Measurements from ENCODE around the gene PTPRG.

Gene PTPRG

DNA sequence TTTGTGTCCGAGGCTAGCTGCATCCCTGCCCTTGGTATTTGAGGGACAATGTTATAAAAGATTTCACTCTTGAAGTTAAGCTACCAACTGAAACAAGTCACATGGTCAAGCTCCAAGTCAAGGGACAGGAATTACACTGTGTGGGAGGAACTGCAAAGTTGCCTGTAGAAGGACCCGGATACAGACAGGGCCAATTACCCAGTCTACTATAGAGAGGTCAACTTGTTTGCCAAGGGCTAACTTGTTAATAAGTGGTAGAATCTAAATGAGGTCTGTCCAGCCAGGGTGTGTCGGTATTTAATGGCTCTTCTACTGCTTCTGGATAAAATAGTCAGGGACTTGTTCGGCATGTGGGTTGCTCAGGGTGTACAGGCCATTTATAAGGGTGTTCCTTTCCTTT, 55.7 kb downstream of the PTPRG start:
- DNase-seq (ENCODE audit: low read depth, low spot score), result no peak

DNA sequence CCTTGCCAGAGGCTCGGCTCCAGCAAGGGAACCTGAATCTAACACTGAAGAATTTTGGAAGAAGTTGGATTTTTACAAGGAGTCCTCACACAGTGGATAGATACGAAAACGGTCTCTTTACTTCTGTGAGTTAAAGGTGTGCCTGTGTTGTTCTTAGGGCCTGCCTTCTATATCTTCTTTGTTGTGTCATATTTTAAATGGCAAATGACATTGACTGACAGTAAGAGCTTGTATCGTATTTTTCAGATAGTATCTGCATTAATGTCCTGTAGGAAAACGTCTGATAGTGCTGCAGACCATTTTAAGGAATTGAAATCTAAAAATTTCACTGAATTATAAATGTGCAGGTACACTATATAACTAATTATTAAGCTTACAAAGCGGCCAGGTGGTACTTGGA, 56.3 kb downstream of the PTPRG start:
- no peak for DNase-seq (ENCODE audit: low read depth, low spot score)

DNA sequence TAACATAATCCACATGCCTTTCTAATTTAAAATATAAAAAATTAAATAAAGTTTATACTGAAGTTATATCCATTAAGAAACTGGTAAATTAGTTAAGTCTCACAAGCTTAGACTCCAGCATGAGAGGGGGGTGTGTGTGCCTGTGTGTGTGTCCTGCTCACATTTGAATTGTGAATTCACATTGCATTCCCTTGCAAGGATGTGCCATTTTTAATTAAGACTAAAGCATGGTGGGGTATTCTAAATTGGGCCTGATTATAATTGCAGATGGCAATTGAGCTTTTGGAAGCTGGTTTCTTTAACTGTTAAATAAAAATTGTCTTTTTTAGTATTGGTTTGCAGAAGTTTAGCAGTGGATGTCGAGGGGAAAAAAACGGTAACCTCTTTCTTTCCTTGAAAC, 56.9 kb downstream of the PTPRG start:
- no peak for DNase-seq (ENCODE audit: low read depth, low spot score)

DNA sequence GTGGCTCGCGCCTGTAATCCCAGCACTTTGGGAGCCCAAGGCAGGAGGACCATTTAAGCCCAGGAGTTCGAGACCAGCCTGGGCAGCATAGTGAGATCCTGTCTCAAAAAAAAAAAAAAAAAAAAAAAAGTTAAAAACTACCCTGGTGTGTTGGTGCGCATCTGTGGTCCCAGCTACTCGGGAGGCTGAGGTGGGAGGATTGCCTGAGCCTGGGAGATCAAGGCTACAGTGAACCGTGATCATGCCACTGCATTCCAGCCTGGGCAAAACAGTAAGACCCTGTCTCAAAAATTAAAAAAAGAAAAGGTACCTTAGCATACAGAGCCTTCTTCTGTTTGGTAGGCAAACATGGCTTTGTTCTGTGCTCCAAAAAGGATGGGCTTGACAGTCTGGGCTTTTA, 57.5 kb downstream of the PTPRG start:
- no peak for DNase-seq (ENCODE audit: low read depth, low spot score)

DNA sequence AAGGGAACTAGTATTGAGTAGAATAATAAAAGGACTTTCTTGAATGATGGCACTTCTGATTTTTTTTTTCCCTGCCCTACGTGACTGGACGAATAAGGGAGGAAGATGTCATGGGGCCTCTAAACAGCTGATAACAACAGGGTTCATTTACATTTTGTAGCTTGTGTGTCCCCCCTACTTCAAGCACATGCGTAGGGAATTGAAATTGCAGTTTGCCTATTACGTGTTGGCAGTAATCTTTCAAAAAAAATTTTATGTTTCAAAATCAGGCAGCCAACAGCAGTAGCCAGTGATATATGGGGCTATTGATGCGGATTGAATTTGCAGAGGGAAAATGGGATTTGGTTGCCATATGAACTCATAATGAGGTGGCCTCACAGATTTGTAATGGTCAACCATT, 58.7 kb downstream of the PTPRG start:
- no peak for DNase-seq (ENCODE audit: low read depth, low spot score)

DNA sequence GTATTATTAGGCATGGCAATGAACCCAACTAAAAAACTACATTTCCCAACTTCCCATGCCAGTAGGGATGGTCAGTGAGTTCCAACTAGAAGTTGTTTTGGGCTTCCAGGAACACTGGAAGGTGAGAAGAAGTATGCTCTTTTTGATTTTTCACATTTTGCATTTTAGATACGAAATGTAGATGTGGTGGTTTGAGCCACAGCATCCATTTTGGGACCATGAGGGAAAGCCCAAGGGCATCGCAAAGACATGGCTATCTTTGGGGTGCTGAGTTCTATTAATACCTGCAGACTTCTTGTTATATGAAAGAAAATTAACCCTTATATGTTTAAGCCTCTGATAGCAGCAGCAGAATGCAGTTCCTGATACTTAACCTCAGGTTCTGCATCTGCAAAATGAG, 62.9 kb downstream of the PTPRG start:
- DNase-seq (ENCODE audit: low read depth, low spot score), result no peak

DNA sequence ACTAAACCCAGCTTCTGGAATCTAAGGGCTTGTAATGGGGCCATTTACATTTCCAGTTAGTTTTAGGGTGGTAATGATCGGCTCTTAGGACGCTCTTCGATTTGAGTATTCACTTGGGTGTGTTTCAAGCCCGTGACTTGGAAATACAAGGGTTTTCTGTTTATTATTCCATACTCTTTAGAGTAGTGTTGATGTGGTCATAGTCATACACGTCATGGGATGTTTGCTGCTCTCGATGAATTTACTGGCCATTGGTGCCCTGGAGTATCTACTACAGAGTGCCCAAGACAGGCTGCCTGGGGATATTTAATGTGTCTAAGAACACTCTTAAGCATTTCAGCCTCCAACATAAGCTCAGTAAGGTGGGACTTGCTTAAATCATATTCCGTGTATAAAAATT, 64.1 kb downstream of the PTPRG start:
- DNase-seq (ENCODE audit: low read depth, low spot score), result no peak

DNA sequence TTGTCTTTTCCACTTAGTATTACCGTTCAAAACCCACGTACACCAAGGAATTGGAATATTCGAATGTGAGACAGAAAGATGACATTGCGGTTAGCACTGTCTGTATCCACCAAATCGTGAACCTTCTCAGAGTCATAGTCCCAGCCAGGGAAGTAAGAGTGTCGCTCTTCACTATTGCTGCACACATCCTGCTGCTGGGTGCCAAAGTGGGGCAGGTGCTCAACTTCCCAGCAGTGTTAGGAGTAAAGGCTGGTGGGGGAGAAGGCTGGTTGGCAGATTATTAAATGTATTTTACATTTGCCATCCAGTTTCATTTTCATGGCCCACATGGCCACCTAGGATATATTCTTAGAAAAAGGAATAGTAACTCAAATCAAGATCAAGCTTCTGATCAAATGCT, 65.1 kb downstream of the PTPRG start:
- no peak for DNase-seq (ENCODE audit: low read depth, low spot score)

DNA sequence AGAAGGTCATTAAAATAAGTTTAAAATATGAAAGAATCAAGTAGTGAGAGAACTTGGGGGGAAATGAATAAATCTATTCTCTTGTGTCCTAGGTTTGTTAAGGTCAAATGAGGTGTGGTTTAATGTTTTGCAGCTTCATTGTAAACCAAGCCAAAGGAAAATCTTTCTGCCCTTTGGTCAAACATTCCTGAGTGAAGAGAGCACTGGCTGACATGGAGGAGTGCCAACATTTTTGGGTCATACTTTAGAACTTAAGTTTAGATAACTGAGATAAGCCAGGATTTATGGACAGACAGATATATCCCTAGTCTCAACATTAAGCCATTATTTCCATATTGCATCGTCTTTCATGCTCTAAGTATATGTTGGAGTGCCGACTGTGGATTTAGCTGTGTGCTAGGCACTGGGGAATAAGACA, 66.4 kb downstream of the PTPRG start:
- DNase-seq (ENCODE audit: low read depth, low spot score), result no peak

DNA sequence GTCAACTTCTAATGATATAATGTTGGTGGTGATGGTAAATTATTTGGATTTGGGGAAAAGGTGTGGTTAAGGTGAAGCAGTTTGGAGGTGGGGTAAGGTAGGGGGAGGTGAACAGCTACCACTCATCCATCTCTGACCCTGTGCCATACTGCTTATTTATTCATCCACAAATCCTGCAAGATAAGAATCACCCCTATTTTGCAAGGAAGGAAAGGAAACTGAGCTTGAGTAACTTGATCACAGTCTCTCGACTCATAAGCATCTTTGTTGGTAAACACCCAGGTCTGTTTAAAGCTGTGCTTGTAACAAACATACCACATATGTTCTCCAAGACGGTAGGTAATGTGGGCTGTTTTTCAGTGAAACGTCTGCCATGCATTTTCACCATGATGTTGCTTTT, 67.3 kb downstream of the PTPRG start:
- no peak for DNase-seq (ENCODE audit: low read depth, low spot score)

DNA sequence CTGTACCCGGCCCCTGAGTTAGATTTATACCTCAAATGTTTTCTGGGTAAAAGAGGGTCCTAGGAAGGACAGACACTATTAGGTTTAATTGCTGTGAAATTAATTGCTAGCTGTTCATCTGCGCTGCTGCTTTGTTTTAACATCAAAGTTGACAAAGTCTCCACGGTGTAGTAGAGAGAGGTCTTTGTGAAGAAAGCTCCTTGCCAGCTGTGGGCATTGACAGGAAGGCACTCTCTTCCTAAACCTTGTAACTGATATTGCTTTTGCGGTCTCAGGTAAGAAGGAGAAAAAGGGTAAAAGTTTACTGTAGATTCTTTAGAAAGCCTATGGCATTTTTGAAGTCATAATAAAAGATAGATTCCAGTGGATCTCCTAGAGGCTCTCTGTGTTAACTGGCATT, 68.1 kb downstream of the PTPRG start:
- DNase-seq (ENCODE audit: low read depth, low spot score), result no peak

DNA sequence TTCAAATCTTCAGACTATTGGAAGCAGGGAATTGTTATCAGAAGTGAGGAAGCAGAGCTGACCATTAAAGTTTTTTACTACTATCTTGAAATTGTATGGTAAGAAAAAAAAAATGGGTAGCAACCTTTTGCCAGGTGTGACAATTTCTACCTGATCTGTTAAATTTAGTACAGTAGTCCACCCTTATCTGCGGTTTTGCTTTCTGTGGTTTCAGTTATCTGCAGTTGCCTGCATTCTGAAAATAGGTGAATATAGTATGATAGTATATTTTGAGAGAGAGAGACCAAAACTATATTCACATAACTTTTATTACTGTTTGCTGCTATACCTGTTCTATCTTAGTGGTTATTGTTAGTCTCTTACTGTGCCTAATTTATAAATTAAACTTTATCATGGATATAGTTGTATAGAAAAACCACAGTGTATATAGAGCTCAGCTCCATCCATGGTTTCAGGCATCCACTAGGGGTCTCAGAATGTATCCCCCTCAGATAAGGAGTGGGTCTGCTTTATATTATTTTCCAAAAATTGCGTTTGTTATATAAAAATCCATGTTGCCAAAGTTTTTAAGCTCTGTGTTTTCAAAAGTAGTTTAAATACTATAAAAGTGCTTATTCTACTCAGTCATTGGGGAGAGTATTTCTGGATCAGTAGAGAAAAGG, 69.9 kb downstream of the PTPRG start:
- no peak for DNase-seq (ENCODE audit: low read depth, low spot score)

DNA sequence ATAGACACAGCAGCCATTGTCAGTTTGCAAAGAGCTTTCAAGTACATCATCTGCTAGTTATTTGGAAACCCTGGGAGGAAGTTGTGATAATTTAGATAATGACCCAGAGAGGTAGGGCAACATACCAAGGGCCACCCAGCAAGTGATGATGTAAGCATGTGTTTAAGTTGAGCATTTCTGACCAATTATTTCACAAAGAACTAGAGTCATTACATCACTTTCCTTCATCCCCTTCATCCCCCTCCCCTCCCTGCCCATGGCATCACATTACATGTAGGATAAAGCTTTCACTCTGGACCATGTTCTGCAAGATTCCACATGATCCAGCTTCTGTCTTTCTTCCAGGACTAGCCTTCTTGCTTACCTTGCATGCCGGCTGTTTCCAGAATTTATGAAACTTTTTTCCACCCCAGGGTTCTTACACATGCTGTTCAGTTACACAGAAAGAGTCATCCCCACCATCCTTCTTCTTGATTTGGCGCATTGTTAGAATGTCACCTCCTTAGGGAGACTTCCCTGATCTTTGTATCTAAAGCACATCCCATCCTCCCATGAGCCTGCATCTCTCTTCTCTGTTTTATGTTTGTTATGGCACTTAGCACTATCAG, 71.3 kb downstream of the PTPRG start:
- no peak for DNase-seq (ENCODE audit: low read depth, low spot score)

DNA sequence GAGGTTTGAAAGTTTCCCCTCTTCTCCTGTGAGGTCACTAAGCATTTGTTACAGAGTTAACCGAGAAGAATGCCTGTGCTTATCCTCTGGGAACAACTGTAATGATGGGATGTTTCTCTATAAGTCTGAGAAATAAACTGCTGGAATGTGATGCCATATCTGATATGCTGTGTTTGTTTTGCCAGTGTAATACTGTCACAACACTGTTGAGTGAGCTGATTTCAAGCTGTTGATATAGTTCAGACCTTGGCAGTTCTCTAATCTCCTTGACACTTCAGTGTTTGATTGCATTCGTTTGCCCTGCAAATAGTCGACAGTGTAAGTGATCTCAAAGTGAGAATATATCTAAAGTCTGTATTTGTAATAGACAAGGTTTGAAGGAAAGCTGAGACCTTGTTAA, 73.3 kb downstream of the PTPRG start:
- no peak for DNase-seq (ENCODE audit: low read depth, low spot score)

DNA sequence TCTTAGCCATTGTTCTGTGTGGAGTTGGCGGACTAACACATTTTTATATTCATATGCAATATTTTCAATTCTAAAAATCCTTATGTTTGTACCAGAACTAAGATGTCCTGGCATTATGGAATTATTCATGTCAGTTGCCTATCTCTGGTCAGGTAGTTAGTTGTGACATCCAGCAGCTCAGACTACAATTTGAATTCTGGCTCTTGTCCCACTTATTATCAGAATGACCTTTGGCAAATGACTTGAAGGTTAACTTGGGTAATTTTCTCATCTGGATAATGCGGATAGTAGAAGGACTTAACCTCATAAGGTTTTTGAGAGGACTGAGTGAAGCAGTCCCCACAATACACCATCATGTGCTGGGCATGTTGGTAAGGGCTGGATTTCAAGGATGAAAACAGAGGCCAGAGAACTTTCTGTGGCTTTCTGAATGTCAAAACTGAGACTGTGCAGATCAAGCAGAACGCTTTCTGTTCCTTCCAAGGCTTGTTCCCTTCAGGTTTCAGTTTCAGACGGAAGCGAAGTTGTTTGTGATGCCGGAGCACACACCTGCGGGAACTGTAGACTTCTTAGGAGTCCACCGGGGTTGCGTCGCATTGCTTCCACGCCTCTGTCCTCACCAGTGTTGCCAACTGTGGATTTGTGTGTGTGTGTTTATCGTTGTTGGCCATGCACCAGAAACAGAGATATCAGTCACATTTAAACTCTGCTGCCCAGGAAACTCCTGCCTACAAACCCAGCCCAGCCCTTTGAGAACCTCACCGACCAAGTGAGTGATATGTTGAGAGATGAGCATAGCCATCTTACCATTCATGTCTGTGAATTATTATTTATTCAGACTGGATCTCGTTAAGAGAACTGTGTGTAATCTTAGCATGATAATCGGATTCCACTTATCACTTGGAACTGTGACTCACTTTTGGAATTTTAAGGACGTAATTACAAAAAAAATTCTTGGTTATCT, 76.0 kb downstream of the PTPRG start:
- peak; percentile 26 for DNase-seq (ENCODE audit: low read depth, low spot score)

DNA sequence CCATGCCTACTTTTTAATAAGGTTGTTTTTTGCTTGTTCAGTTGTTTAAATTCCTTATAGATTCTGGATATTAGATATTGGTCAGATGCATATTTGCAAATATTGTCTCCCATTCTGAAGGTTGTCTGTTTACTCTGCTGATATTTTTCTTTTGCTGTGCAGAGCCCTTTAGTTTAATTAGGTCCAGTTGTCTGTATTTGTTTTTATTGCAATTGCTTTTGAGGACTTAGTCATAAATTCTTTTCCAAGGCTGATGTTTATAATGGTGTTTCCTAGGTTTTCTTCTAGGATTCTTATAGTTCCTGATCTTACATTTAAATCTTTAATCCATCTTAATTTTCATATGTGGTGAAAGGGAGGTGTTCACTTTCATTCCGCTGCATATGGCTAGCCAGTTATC, 77.4 kb downstream of the PTPRG start:
- DNase-seq (ENCODE audit: low read depth, low spot score), result no peak

DNA sequence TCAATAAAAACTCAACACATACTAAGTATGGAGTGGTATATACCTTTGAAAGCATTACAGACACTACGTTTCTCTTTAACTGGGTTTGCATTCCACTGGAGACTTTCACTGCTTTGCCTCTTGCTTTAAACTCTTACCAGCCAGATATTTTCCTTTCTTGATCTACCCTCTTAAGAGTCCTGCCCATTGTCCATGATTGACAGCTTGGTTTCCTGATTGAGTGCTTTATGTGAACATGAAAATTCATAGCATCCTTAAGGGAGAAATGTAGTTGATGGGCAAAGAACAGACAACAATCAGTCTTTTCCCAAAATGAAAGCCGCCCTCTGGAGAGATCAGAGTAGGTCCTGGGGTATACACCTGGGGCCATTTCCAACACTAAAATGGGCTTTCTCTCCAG, 78.6 kb downstream of the PTPRG start:
- no peak for DNase-seq (ENCODE audit: low read depth, low spot score)

DNA sequence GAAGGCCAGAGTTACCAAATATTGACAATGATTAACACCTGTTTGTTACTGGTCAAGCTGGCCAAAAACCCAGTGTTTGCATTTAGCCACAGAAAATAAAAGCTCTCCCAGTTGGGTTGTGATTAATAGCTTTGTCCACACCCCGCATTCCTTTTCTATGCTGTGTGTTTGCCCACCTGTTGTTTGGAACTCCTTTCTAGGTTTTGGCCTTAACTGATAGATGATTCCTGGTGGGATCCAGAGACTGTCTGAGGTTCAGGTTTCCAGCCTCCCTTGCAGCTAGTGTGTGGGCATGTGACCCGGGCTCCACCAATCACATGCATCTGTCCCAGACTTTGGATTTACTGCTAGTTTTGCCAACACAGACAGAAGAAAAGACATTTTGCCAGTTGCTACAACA, 83.8 kb downstream of the PTPRG start:
- no peak for DNase-seq (ENCODE audit: low read depth, low spot score)

DNA sequence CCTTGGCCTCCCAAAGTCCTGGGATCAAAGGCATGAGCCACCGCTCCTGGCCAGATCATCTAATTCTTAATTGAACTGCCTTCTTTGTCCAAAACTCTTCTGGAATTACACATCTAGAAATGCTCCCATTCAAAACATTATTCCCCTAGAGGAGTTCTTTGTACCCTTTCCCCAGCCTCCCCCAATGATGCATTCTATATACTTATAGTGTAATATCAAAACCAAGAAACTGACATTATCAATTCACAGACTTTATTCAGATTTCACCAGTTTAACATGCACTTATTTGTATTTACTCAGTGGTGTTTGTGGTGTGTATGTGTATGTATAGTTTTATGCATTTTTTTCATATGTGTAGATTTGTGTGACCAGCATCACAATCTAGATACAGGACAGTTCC, 85.0 kb downstream of the PTPRG start:
- no peak for DNase-seq (ENCODE audit: low read depth, low spot score)

DNA sequence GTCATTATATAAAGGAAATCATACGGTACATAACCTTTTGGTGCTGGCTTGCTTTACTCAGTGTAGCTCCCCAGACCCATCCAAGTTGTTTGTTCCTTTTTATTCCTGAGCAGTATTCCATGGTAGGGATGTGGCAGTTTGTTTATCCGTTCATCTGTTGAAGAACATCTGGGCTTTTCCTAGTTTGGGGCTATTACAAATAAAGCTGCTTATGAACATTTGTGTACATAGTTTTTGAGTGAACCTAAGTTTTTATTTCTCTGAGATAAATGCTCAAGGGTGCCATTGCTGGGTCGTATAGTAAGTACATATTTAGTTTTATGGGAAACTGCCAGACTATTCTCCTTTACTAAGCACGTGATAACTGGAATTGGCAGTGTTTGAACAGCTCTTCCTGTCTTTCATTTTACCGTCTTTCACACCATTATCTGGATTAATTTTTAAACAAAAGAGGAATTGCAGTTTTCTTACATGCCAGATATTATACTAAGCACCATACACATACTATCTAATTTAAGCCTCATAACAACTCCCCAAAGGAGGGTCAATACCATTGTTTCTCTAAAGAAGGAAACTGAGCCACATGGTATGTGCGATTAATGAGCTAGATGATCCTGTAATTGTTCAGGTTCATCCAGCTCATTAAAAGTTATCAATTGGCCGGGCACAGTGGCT, 85.6 kb downstream of the PTPRG start:
- DNase-seq (ENCODE audit: low read depth, low spot score), result no peak

DNA sequence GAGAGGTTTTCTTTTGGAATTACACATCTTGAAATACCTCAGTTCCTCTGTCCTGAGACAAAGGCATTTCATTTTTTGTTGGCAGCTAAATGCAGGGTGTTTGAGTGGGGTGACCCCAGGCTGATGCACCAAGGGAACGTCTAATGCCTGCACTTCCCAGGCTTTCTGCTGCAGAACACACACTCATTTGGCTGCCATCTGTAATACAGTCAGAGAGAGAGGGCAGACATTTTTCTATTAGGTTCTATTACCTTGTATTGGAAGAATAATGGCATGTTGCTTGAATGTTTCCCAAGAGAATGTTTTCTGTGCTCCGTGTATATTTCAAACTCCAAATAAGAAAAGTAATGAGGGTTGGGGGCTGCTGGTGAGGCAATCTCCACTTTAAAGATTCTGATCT, 87.1 kb downstream of the PTPRG start:
- DNase-seq (ENCODE audit: low read depth, low spot score), result no peak

Data from ELF-1 (cell line).